Measurements from ENCODE around the gene ADAMTSL5. TPM values are rescaled to one million over a fixed set of nuclear protein-coding genes. Genes with fewer than 3 reads are reported as not detected.
"Not testable (repeated sequence)": the region's sequence is repeated elsewhere in the genome, so short reads cannot be mapped to it uniquely, and the experiment has no call there.

ADAMTSL5 gene
- total RNA-seq, 1 experiment from 2014 or later = 0.57 TPM

- no peak for DNase-seq (ENCODE audit: extremely low read depth, low read depth)
These were observed 29.5 kb downstream of the ADAMTSL5 start for GRCh38 chr19:1483131-1483978.

GRCh38 chr19:1482361-1483130, 30.3 kb downstream of the ADAMTSL5 start:
- DNase-seq (ENCODE audit: extremely low read depth, low read depth) = no peak

DNA sequence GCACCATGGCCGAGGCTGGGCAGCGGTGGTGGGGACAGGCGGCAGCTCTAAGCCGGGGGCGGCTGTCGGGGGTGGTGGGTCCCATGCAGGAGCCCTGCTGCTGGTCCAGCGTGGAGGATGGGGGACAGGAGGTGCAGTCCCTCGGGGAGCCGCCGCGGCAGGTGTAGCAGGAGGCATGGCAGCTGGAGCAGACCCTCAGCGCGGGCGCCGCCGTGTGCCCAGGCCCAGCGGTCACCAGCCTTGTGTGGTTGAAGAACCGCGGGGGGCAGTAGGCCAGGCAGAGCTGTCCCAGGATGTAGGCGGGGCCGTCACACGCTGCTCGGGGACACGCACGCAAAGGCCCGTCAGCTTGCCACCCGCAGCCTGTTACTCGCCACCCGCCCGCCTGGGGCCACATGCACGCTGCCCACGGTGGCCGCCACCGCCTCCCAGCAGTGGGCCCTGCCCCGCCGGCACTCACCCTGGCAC, 30.9 kb downstream of the ADAMTSL5 start:
- no peak for DNase-seq (ENCODE audit: extremely low read depth, low read depth)

- no peak for DNase-seq (ENCODE audit: extremely low read depth, low read depth)
These were observed 31.5 kb downstream of the ADAMTSL5 start for GRCh38 chr19:1481224-1481892.

GRCh38 chr19:1478934-1479707, 33.7 kb downstream of the ADAMTSL5 start, which contains the start of gene C19orf25:
Gene C19orf25 (minus strand): TSS chr19:1479215. CDS start chr19:1478903, 312 bp downstream.
- DNase-seq (ENCODE audit: extremely low read depth, low read depth) = peak; percentile 89

GRCh38 chr19:1477056-1477455, 35.8 kb downstream of the ADAMTSL5 start:
- not testable (repeated sequence) for DNase-seq (ENCODE audit: extremely low read depth, low read depth)

GRCh38 chr19:1475751-1476437, 36.9 kb downstream of the ADAMTSL5 start:
- no peak for DNase-seq (ENCODE audit: extremely low read depth, low read depth)

- DNase-seq (ENCODE audit: extremely low read depth, low read depth) = no peak
These were observed 38.0 kb downstream of the ADAMTSL5 start for GRCh38 chr19:1474765-1475351.

DNA sequence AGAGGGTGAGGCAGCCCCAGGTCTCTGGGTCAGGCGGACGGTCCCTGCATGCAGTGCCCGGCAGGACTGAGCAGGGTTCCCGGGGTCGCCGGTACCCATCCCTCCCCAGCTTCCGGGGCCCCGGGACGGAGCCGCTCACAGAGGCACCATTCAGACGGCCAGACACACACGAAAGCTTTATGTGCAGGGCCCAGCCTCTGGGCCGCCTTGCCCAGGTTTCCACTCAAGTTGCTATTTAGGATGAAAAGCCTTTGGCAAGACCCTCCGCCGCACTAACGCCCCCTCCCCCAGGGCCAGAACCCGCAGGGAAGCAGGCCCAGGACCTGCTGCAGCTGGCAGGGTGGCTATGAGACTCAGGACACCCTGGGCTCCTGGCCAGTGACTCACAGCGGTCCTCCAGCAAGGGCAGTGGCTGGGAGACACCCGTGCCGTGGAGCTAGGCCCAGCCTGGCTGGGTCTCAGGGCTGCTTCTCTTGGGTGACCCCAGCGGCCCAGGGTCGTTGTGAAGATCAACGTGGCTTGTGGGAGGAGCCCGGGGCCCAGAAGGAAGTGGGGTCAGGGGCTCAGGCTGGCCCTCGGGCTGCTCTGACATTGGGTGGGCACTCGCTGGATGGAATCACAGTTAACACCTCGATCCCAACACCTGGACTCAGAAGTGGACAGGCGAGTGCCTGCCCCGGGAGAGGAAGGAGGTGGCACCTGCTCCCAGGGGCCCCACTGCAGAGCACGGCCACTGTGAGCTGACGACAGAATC, 38.6 kb downstream of the ADAMTSL5 start:
- no peak for DNase-seq (ENCODE audit: extremely low read depth, low read depth)

DNA sequence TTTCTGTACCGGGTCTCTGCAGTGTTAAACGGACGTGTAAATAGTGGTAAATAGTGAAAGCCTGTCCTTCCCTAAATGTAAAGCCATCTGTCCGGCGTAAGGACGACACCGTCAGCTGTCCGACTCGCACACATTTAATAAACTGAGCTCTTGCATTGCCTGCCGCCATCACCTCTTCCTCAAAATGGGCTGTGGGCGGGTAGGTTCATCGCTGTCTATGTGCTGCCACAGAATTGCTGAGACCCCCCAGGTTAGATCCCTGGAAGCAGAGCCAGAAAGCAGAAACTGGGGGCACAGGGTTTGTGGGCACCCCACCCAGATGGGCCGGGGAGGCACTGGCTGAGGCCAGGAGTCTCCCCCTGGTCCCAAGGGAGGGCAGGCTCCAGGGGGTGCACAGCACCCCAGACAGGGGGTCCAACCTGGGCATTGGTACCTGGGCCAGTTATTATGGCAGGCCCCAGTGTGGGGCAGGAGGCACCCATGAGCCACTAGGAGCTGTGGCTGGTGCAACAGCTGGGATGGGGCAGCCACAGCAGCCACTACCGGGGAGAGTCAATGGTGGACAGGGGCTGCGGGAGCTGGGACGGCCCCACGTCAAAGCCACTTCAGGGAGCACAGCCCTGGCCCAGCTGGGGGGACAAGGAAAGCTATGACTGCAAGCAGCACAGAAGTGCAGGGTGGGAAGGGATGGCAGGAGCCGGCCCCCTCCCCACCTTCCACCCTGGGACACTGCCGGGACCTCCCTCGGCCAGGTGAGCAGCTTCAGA, 39.6 kb downstream of the ADAMTSL5 start:
- DNase-seq (ENCODE audit: extremely low read depth, low read depth) = no peak

DNA sequence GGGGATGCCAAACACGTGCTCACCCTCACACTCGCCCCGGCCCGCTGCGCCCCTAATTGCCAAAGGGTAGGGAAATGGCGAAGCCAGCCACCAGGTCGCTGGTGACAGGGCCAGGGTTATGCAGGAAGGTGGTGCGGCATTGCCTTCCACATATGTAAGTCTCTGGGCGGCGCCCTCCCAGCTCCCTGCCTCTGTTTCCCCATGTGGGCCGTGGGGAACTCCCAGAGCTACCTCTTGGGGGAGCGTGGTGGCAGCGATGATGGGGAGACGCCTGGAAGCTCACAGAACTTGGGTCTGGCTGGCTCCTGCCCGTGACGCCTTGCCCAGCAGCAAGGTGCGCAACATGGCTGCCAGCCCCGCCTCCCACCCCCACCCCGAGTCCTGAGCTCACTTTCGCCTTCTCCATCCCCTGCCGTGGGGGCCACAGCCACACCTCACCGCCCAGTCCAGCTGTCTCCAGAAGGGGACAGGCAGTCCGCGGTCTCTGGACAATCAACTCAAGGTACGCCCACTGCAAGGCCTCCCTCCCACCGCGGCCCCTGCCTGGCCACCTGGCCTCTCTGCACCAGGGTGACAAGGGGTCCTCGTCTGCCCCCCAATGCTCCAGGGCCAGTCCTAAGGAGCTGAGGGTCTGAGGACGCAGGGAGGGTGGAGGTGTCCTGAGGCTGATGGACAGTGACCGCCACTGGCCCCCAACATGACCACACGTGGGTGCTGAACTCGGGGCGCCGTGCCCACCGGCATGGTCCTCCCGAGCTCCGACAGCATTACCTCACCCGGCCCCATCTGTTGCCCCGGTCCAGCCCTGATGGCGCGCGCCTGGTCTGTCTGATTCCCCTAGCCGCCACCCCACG, 40.4 kb downstream of the ADAMTSL5 start:
- no peak for DNase-seq (ENCODE audit: extremely low read depth, low read depth)

- DNase-seq (ENCODE audit: extremely low read depth, low read depth) = no peak
These were observed 41.2 kb downstream of the ADAMTSL5 start for GRCh38 chr19:1471515-1472160.

DNA sequence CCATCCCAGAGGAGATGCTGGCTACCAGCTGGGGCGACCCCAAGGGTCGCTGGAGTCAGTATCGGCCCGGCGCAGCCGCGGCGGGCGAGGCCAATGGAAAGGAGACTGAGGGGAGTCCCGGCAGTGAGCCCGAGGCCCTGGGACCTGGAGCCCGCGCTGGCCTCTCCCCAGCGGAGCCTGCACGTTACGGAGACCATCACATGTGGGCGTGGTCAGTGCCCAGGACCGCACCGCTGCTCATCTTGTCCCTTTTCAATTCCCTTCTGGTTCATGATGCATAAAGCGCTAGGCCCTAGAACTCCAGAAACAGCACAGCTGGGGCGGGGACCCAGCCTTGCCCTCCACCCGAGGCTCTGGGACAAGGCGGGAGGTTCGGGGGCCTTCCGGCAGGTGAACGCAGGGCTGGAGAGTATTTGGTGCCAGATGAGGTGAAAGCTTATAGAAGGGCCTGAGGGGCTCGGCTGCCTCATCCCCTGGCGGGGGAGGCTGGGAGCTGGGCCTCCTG, 41.8 kb downstream of the ADAMTSL5 start:
- DNase-seq (ENCODE audit: extremely low read depth, low read depth) = no peak

DNA sequence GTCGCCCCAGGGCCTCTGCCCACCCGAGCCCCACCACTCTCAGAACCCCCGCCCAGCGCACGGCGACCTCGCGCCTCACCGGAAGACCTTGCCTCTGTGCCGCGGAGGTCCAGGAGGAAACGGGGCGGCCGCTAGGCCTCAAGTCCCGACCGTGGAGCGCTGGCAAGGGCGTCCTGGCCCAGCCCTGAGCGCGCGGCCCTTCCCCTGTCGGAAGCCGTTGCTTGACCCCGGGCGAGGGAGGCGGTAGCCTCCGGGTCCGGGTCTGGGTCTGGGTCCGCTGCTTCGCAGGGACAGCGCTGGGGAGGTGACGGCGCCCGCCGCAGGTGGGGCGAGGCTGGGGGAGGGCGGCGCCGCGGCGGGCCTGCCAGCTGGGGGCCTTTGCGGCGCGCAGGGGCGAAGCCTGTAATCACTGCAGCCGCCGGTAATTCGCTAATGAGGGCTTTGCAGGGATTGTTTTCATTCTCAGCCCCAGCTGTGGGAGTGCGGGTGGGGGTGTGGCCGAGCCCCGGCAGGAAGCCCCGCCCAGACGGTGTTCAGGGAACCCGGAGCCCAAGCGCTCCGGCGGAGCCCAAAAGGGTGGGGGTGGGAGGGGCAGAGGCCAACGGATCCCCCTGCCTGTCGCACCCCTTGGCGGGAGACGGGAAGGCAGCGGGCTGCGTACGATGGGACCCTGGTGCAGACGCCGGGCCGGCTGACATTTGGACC, 42.4 kb downstream of the ADAMTSL5 start:
- DNase-seq (ENCODE audit: extremely low read depth, low read depth) = no peak

DNA sequence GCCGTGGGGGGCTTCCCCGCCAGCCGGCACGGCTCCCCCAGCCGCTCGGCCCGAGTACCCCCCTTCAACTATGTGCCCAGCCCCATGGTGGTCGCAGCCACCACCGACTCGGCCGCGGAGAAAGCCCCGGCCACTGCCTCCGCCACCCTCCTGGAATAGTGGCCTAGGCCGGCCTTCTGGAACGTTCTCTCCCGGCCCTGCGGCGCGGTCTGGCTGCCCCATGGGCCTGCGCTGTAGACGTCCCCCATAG, 42.8 kb downstream of the ADAMTSL5 start:
- no peak for DNase-seq (ENCODE audit: extremely low read depth, low read depth)
